BJ (cell line): Measurements from ENCODE around the gene CALCOCO1. TPM values are rescaled to one million over a fixed set of nuclear protein-coding genes. Genes with fewer than 3 reads are reported as not detected.

Experiments used
- CTCF ChIA-PET: fragments of 350-600 bp; formaldehyde crosslinking; extraction: SDS; loops from one replicate; lab custom pipeline; 2021; ENCODE audit warnings: antibody characterized with exemption, inconsistent platforms; lab: Yijun Ruan, JAX
- POLR2A ChIA-PET: fragments of 300-600 bp; sonication (Branson Sonifier 250); formaldehyde crosslinking; extraction: SDS; loops from one replicate; lab custom pipeline; 2021; ENCODE audit warnings: antibody characterized with exemption; lab: Charles Lee
- DNase-seq: peaks from one replicate; pipeline ENCODE4 v3.0.0-alpha.2; 2011; ENCODE audit warnings: low read depth
- H3K27me3 ChIP-seq: 2 replicates; pipeline ENCODE4 v1.6.0; 2011; ENCODE audit warnings: low read length; ENCODE audit not compliant: control insufficient read depth, insufficient read depth
- H3K36me3 ChIP-seq: 2 replicates; pipeline ENCODE4 v1.5.1; 2011; ENCODE audit warnings: low read length; ENCODE audit not compliant: control insufficient read depth, insufficient read depth
- H3K4me3 ChIP-seq: 2 replicates; pipeline ENCODE4 v1.5.1; 2011; ENCODE audit warnings: low read depth, mild to moderate bottlenecking, control low read depth, low read length
- polyA plus RNA-seq: library from polyadenylated mRNA; depleted of rRNA; stranded (reverse); fragments of >200 nt; gene quantifications from 2 replicates; pipeline ENCODE4 v1.2.3, GENCODE V29; 2011
- TF ChIP-seq, protein P1 (sequence below): IDR thresholded peaks from 2 replicates; pipeline ENCODE4 v1.5.1; 2011; ENCODE audit warnings: low read depth, mild to moderate bottlenecking, control low read depth, inconsistent platforms, low read length, moderate library complexity; ENCODE audit not compliant: insufficient read depth

CALCOCO1 gene
- polyA plus RNA-seq, 1 experiment: 206 TPM

- no peak overlapping the region for H3K4me3 ChIP-seq
- no peaks in the 10 kb centered on the region for H3K36me3 ChIP-seq
- H3K27me3 ChIP-seq: peaks cover 27% of the 10 kb centered on the region
- ChIA-PET POLR2A (no interaction called here), CTCF (interaction anchor here (0.6 to 13.5 kb wide), 6 partner anchors 9 to 277 kb away, joined by 3 to 324 read pairs (median 3); no protein-coding TSS in a partner anchor)
- no peak for DNase-seq
- TF ChIP-seq, protein P1, sequence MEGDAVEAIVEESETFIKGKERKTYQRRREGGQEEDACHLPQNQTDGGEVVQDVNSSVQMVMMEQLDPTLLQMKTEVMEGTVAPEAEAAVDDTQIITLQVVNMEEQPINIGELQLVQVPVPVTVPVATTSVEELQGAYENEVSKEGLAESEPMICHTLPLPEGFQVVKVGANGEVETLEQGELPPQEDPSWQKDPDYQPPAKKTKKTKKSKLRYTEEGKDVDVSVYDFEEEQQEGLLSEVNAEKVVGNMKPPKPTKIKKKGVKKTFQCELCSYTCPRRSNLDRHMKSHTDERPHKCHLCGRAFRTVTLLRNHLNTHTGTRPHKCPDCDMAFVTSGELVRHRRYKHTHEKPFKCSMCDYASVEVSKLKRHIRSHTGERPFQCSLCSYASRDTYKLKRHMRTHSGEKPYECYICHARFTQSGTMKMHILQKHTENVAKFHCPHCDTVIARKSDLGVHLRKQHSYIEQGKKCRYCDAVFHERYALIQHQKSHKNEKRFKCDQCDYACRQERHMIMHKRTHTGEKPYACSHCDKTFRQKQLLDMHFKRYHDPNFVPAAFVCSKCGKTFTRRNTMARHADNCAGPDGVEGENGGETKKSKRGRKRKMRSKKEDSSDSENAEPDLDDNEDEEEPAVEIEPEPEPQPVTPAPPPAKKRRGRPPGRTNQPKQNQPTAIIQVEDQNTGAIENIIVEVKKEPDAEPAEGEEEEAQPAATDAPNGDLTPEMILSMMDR: no peak
These were observed 32.5 kb downstream of the CALCOCO1 start for GRCh38 chr12:53694756-53695151.

GRCh38 chr12:53688134-53688533 is 39.1 kb downstream of the CALCOCO1 start:
- POLR2A ChIA-PET: no interaction called here
- Histone ChIP-seq H3K27me3 (peaks cover 1% of the 10 kb centered on the region; the same call in 1 of the 2 replicates), H3K4me3 (no peak overlapping the region), H3K36me3 (no peaks in the 10 kb centered on the region)
- CTCF ChIA-PET: interaction anchor here (0.8 to 13.5 kb wide), 5 partner anchors 11 to 145 kb away, joined by 4 to 324 read pairs (median 6); no protein-coding TSS in a partner anchor
- TF ChIP-seq, protein P1: no peak
- DNase-seq: no peak

DNA sequence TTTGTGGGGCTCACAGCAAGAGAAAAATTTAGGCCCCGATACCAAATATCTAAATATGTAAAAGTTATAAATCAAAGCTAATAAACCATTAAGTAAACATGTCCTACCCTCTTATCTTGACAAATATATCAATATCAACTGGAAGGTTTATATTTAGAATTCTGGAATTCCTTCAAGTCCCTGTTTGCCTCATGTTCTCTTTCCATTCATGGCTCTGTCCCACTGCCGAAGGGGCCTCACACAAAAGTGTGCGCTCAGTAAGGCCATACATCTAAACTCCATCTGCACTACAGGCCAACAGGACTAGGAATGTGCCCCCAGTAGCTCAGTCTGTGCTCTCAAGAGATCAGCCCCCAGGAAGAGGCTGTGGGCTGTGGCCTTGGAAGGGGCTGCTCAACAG is 40.8 kb downstream of the CALCOCO1 start:
- H3K27me3 ChIP-seq: peaks cover 1% of the 10 kb centered on the region; the same call in 1 of the 2 replicates
- POLR2A ChIA-PET: no interaction called here
- no peak for DNase-seq
- H3K36me3 ChIP-seq: no peaks in the 10 kb centered on the region
- H3K4me3 ChIP-seq: no peak overlapping the region
- CTCF ChIA-PET: interaction anchor here (1.2 to 3.3 kb wide), 5 partner anchors 11 to 143 kb away, joined by 4 to 15 read pairs (median 6); partner anchors contain the start of gene ATP5MC2
- TF ChIP-seq, protein P1: no peak

GRCh38 chr12:53684654-53685220 is 42.5 kb downstream of the CALCOCO1 start:
- TF ChIP-seq, protein P1: no peak
- Histone ChIP-seq H3K27me3 (no peaks in the 10 kb centered on the region), H3K36me3 (no peaks in the 10 kb centered on the region), H3K4me3 (no peak overlapping the region)
- no peak for DNase-seq
- CTCF ChIA-PET: interaction anchor here (1.0 to 3.3 kb wide), 5 partner anchors 9 to 62 kb away, joined by 3 to 15 read pairs (median 4); partner anchors contain the start of gene ATP5MC2
- POLR2A ChIA-PET: no interaction called here

DNA sequence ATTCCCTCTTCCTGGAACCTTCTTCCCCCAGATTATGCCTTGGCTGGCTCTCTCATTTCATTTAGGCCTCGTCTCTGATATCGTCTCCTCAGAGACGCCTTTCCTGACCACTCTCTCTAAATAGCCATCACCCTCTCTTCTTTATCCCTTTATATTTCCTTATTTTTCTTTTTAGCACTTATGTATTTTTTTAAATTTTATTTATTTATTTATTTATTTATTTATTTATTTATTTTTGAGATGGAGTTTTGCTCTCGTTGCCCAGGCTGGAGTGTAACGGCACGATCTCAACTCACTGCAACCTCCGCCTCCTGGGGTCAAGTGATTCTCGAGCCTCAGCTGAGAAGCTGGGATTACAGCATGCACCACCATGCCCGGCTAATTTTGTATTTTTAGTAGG is 43.3 kb downstream of the CALCOCO1 start:
- Histone ChIP-seq H3K36me3 (no peaks in the 10 kb centered on the region), H3K4me3 (no peak overlapping the region), H3K27me3 (no peaks in the 10 kb centered on the region)
- ChIA-PET CTCF (interaction anchor here (0.6 to 1.0 kb wide), 3 partner anchors 11 to 1356 kb away, joined by 3 read pairs; no protein-coding TSS in a partner anchor), POLR2A (no interaction called here)
- TF ChIP-seq, protein P1: no peak
- DNase-seq: no peak
